Upper lobe of left lung (tissue), 4 donors: ENCODE results near the gene FBLN5.

Experiments
- CTCF ChIP-seq, 6 experiments: fragments of 450-650 bp in 4 of 6; fragments of 200-600 bp in 2 of 6; sonication (generic) in 2 of 6; IDR thresholded peaks; one replicate each; pipeline ENCODE4 v1.5.1; 2016 to 2019; ENCODE audit warnings: antibody characterized with exemption in 6 of 6
- EP300 ChIP-seq, 4 donors: sonication (generic); formaldehyde crosslinking; IDR thresholded peaks; one replicate each; pipeline ENCODE4 v1.5.1; 2017; ENCODE audit warnings: antibody characterized with exemption in 4 of 4, control low read depth in 2 of 4
- POLR2A ChIP-seq, 4 donors: fragments of 450-650 bp; IDR thresholded peaks; one replicate each; pipeline ENCODE4 v1.5.1; 2016 to 2017; ENCODE audit warnings: antibody characterized with exemption in 4 of 4, mild to moderate bottlenecking in 2 of 4
- POLR2AphosphoS5 ChIP-seq, 2 donors: sonication (generic); formaldehyde crosslinking; IDR thresholded peaks; one replicate each; pipeline ENCODE4 v1.5.1; 2017; ENCODE audit warnings: antibody characterized with exemption in 2 of 2

GRCh38 chr14:91872517-91873470 lies 74.7 kb downstream of the FBLN5 start:
- no peak for TF ChIP-seq CTCF (IDR thresholded peaks at IDR 0.05)
- TF ChIP-seq POLR2A (IDR thresholded peaks at IDR 0.05) = peak in 1 of 4 donors; percentile 45
- peak; percentile 81 to 99 (median 96) for TF ChIP-seq EP300 (IDR thresholded peaks at IDR 0.05)
- peak; percentile 94 to 95 for TF ChIP-seq POLR2AphosphoS5 (IDR thresholded peaks at IDR 0.05)
